ENCODE data around the gene UST.

The UST gene

DNA sequence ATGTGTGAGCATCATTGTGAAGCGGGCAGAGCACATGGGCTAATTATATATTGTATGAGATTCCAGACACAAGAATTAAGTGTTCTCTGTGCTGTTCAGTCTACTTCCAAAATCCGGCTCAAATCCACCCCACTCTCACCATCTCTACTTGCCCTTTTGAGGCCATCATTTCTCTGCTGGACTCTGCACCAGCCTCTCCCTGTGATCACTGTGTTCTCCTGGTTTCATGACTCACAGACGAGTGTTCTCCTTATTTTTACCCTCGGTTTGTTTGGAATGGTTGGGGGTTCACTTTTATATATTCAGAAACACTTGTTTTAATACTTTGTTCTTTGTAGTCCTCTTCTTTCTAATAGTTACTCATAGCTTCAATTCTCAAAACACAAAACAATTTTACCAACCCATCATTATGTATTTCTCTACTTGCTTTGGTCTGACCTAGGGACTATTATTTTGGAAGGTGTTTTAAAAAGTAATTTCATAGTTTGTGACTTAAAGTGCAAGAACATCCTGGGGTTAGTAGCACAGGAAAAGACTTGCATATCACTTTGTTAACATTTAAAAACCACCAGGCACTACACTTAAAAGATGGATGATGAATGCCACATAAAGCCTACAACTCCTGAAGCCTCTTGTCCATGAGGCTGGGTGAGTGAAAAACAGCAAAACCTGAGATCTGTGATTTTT, 82.7 kb downstream of the UST start:
- Histone ChIP-seq H3K4me3 (ENCODE audit: low read length in 2 of 2) (no peak overlapping the region), H3K27me3 (ENCODE audit: control insufficient read depth in 2 of 2, insufficient read depth in 2 of 2, low read length in 2 of 2) (no peaks in the 10 kb centered on the region), H3K36me3 (ENCODE audit: control insufficient read depth in 2 of 2, insufficient read depth in 2 of 2, low read length in 2 of 2) (no peaks in the 10 kb centered on the region), H3K4me1 (ENCODE audit: control insufficient read depth in 2 of 2, insufficient read depth in 2 of 2, low read length in 2 of 2) (no peaks in the 10 kb centered on the region), H3K27ac (ENCODE audit: low read depth in 2 of 2, low read length in 2 of 2) (no peak overlapping the region), H3K9ac (ENCODE audit: low read depth in 1 of 2, low read length in 2 of 2) (no peak overlapping the region), H3K9me3 (ENCODE audit: control insufficient read depth in 2 of 2, low read length in 2 of 2) (no peaks in the 10 kb centered on the region)

DNA sequence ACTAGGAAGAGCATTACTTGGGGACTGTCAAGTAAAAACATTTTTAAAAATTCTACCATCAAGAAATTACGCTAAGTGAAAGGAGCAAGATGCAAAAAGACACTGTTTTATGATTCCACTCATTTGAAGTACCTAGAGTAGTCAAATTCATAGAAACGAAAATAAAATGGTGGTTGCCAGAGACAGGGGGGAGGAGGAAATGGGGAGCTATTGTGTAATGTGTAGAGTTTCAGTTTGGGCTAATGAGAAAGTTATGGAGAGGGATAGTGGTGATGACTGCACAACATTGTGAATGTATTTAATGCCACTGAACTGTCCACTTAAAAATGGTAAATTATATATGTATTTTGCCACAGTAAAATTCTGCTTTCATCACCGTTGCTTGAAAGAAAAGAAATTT, 83.8 kb downstream of the UST start:
- no peaks in the 10 kb centered on the region for H3K9me3 ChIP-seq (ENCODE audit: control insufficient read depth in 2 of 2, low read length in 2 of 2)
- no peaks in the 10 kb centered on the region for H3K36me3 ChIP-seq (ENCODE audit: control insufficient read depth in 2 of 2, insufficient read depth in 2 of 2, low read length in 2 of 2)
- no peaks in the 10 kb centered on the region for H3K4me1 ChIP-seq (ENCODE audit: control insufficient read depth in 2 of 2, insufficient read depth in 2 of 2, low read length in 2 of 2)
- H3K27ac ChIP-seq (ENCODE audit: low read depth in 2 of 2, low read length in 2 of 2), result no peak overlapping the region
- H3K4me3 ChIP-seq (ENCODE audit: low read length in 2 of 2), result no peak overlapping the region
- no peak overlapping the region for H3K9ac ChIP-seq (ENCODE audit: low read depth in 1 of 2, low read length in 2 of 2)
- no peaks in the 10 kb centered on the region for H3K27me3 ChIP-seq (ENCODE audit: control insufficient read depth in 2 of 2, insufficient read depth in 2 of 2, low read length in 2 of 2)

DNA sequence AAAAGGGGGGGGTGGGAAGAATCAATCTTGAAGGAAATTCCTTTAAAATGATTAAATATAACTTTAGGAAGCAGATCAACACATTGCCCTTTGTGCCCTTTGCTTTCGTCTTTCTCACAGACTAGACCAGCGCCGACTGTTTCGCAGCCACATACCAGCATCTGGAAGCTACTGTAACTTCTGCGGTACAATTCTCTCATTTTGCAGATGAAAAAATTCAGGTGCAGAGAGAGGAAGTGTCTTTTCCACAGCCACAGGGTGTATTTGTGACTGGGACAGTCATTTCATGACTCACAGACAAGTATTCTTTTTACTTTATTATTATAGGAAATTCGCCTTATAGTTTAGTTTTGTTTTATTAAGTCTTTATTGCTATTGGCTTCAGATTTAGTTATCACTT, 84.2 kb downstream of the UST start:
- Histone ChIP-seq H3K9ac (ENCODE audit: low read depth in 1 of 2, low read length in 2 of 2) (no peak overlapping the region), H3K27ac (ENCODE audit: low read depth in 2 of 2, low read length in 2 of 2) (no peak overlapping the region), H3K36me3 (ENCODE audit: control insufficient read depth in 2 of 2, insufficient read depth in 2 of 2, low read length in 2 of 2) (no peaks in the 10 kb centered on the region), H3K4me1 (ENCODE audit: control insufficient read depth in 2 of 2, insufficient read depth in 2 of 2, low read length in 2 of 2) (no peaks in the 10 kb centered on the region), H3K4me3 (ENCODE audit: low read length in 2 of 2) (no peak overlapping the region), H3K27me3 (ENCODE audit: control insufficient read depth in 2 of 2, insufficient read depth in 2 of 2, low read length in 2 of 2) (no peaks in the 10 kb centered on the region), H3K9me3 (ENCODE audit: control insufficient read depth in 2 of 2, low read length in 2 of 2) (no peaks in the 10 kb centered on the region)

DNA sequence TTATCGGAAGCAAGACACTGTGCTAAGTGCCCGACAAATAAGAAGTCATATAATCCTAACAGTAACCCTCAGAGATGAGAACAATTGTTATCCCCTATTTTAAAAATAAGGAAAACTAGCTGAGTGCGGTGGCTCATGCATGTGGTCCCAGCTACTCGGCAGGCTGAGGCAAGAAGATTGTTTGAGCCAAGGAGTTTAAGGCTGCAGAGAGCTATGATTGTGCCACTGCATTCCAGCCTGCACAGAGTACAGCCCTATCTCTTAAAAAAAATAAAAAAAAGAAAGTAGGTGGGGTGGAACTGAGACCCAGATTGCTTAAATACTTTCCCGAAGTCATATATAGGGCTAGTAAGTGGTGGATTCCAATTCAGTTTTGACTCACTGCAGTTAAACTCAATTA, 84.7 kb downstream of the UST start:
- no peaks in the 10 kb centered on the region for H3K4me1 ChIP-seq (ENCODE audit: control insufficient read depth in 2 of 2, insufficient read depth in 2 of 2, low read length in 2 of 2)
- H3K27ac ChIP-seq (ENCODE audit: low read depth in 2 of 2, low read length in 2 of 2), result no peak overlapping the region
- no peak overlapping the region for H3K9ac ChIP-seq (ENCODE audit: low read depth in 1 of 2, low read length in 2 of 2)
- H3K27me3 ChIP-seq (ENCODE audit: control insufficient read depth in 2 of 2, insufficient read depth in 2 of 2, low read length in 2 of 2), result no peaks in the 10 kb centered on the region
- H3K4me3 ChIP-seq (ENCODE audit: low read length in 2 of 2), result no peak overlapping the region
- H3K9me3 ChIP-seq (ENCODE audit: control insufficient read depth in 2 of 2, low read length in 2 of 2), result no peaks in the 10 kb centered on the region
- H3K36me3 ChIP-seq (ENCODE audit: control insufficient read depth in 2 of 2, insufficient read depth in 2 of 2, low read length in 2 of 2), result no peaks in the 10 kb centered on the region

DNA sequence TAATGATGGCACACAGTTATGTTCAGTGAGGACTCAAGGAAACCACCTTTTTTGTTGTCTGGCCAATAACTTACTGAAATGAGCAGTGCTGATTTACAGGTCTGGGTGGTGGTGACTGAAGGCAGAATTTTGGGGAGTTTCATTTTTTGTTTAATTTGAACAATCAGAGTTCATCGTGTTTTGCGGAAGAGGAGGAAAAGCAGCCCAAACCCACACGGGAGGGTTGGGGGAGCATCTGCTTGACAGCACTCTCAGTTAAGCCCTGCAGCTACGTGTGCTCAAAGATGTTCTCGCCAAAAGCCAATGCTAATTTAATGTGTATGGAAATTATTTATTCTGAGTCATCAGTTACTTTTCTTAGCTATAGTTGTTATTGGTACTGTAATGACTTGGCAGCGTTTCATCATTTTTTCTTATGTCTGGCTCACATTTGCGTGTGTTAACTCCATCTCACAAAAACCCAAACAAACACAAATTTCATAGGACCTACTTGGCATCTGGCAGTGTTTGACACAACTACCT, 89.2 kb downstream of the UST start:
- Histone ChIP-seq H3K4me3 (ENCODE audit: low read length in 2 of 2) (no peak overlapping the region), H3K36me3 (ENCODE audit: control insufficient read depth in 2 of 2, insufficient read depth in 2 of 2, low read length in 2 of 2) (no peaks in the 10 kb centered on the region), H3K27me3 (ENCODE audit: control insufficient read depth in 2 of 2, insufficient read depth in 2 of 2, low read length in 2 of 2) (no peaks in the 10 kb centered on the region), H3K9ac (ENCODE audit: low read depth in 1 of 2, low read length in 2 of 2) (no peak overlapping the region), H3K4me1 (ENCODE audit: control insufficient read depth in 2 of 2, insufficient read depth in 2 of 2, low read length in 2 of 2) (no peaks in the 10 kb centered on the region), H3K9me3 (ENCODE audit: control insufficient read depth in 2 of 2, low read length in 2 of 2) (no peaks in the 10 kb centered on the region), H3K27ac (ENCODE audit: low read depth in 2 of 2, low read length in 2 of 2) (no peak overlapping the region)

DNA sequence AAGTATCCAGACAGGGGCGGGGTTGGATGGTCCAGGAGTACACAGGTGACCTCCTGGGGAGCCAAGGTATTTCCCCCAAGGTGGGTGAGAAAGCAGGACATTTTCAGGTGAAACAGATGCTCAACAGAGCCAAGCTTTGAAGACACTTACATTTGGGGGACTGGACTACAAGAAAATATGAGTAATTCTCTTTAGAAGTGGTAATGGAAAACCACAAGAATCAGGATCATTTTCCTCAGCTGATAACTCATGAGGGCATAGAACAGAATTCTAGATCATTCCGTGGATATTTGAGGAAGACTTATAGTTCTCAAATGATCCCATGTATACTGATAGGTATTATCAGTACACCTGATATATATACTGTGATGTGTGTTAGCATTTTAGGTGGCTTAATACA, 89.9 kb downstream of the UST start:
- Histone ChIP-seq H3K9ac (ENCODE audit: low read depth in 1 of 2, low read length in 2 of 2) (no peak overlapping the region), H3K4me3 (ENCODE audit: low read length in 2 of 2) (no peak overlapping the region), H3K9me3 (ENCODE audit: control insufficient read depth in 2 of 2, low read length in 2 of 2) (no peaks in the 10 kb centered on the region), H3K27me3 (ENCODE audit: control insufficient read depth in 2 of 2, insufficient read depth in 2 of 2, low read length in 2 of 2) (no peaks in the 10 kb centered on the region), H3K4me1 (ENCODE audit: control insufficient read depth in 2 of 2, insufficient read depth in 2 of 2, low read length in 2 of 2) (no peaks in the 10 kb centered on the region), H3K36me3 (ENCODE audit: control insufficient read depth in 2 of 2, insufficient read depth in 2 of 2, low read length in 2 of 2) (no peaks in the 10 kb centered on the region), H3K27ac (ENCODE audit: low read depth in 2 of 2, low read length in 2 of 2) (no peak overlapping the region)

DNA sequence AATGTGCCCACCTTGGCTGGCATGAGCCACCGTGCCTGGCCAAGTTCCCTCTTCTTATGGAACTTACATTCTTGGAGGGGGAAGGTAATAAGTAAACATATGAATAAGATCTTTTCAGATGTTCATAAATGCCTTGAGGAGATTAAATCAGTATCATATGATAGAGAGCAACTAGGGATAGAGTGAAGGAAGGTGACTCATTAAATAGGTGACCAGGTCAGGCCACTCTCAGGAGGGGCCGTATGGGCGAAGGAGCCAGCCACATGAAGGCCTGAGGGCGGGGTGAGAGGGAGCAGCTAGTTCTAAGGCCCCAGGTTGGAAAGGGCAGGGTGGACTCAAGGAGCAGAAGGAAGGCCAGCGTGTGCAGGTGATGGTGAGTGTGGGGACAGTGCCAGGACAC, 91.1 kb downstream of the UST start:
- H3K4me1 ChIP-seq (ENCODE audit: control insufficient read depth in 2 of 2, insufficient read depth in 2 of 2, low read length in 2 of 2), result no peaks in the 10 kb centered on the region
- H3K9ac ChIP-seq (ENCODE audit: low read depth in 1 of 2, low read length in 2 of 2), result no peak overlapping the region
- no peaks in the 10 kb centered on the region for H3K9me3 ChIP-seq (ENCODE audit: control insufficient read depth in 2 of 2, low read length in 2 of 2)
- no peak overlapping the region for H3K4me3 ChIP-seq (ENCODE audit: low read length in 2 of 2)
- no peak overlapping the region for H3K27ac ChIP-seq (ENCODE audit: low read depth in 2 of 2, low read length in 2 of 2)
- H3K27me3 ChIP-seq (ENCODE audit: control insufficient read depth in 2 of 2, insufficient read depth in 2 of 2, low read length in 2 of 2), result no peaks in the 10 kb centered on the region
- no peaks in the 10 kb centered on the region for H3K36me3 ChIP-seq (ENCODE audit: control insufficient read depth in 2 of 2, insufficient read depth in 2 of 2, low read length in 2 of 2)

DNA sequence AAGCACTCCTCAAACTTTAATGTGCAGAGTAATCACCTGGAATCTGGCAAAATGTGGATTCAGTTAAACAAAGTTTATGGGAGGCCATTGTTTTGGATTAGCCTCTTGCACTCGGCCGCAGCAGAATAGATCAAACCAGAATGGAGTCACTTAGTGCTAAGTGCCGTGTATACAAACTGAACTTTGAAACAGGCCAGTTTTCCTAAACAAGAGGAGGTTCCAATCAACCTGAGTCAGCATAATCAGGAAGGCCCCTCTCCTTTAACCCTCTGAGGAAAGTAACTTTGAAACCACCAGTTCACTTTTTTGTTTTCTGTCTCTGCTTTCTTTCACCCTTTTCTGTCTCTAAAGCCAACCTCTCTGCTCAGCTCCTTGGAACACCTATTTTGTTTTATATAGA, 92.2 kb downstream of the UST start:
- Histone ChIP-seq H3K27me3 (ENCODE audit: control insufficient read depth in 2 of 2, insufficient read depth in 2 of 2, low read length in 2 of 2) (no peaks in the 10 kb centered on the region), H3K27ac (ENCODE audit: low read depth in 2 of 2, low read length in 2 of 2) (no peak overlapping the region), H3K9ac (ENCODE audit: low read depth in 1 of 2, low read length in 2 of 2) (no peak overlapping the region), H3K4me1 (ENCODE audit: control insufficient read depth in 2 of 2, insufficient read depth in 2 of 2, low read length in 2 of 2) (no peaks in the 10 kb centered on the region), H3K4me3 (ENCODE audit: low read length in 2 of 2) (no peak overlapping the region), H3K36me3 (ENCODE audit: control insufficient read depth in 2 of 2, insufficient read depth in 2 of 2, low read length in 2 of 2) (no peaks in the 10 kb centered on the region), H3K9me3 (ENCODE audit: control insufficient read depth in 2 of 2, low read length in 2 of 2) (no peaks in the 10 kb centered on the region)

DNA sequence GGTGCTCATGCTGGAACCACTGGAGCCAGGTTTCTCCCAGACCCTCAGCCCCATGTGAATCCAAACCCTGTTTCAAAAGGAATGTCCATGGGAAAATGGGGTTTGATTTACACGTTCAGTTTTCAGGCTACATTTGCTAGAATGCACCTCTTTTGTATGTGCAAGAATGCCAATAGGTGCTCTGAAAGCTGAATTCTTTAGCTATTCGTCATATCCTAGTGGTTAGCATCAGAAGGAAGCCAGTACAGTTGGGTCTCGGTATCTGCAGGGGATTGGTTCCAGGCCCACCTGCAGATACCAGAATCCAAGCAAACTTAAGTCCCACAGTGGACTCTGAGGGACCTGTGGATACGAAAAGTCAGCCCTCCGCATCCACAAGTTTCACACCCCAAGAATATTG, 93.4 kb downstream of the UST start:
- Histone ChIP-seq H3K9me3 (ENCODE audit: control insufficient read depth in 2 of 2, low read length in 2 of 2) (no peaks in the 10 kb centered on the region), H3K4me1 (ENCODE audit: control insufficient read depth in 2 of 2, insufficient read depth in 2 of 2, low read length in 2 of 2) (no peaks in the 10 kb centered on the region), H3K4me3 (ENCODE audit: low read length in 2 of 2) (no peak overlapping the region), H3K9ac (ENCODE audit: low read depth in 1 of 2, low read length in 2 of 2) (no peak overlapping the region), H3K36me3 (ENCODE audit: control insufficient read depth in 2 of 2, insufficient read depth in 2 of 2, low read length in 2 of 2) (no peaks in the 10 kb centered on the region), H3K27me3 (ENCODE audit: control insufficient read depth in 2 of 2, insufficient read depth in 2 of 2, low read length in 2 of 2) (no peaks in the 10 kb centered on the region), H3K27ac (ENCODE audit: low read depth in 2 of 2, low read length in 2 of 2) (no peak overlapping the region)

DNA sequence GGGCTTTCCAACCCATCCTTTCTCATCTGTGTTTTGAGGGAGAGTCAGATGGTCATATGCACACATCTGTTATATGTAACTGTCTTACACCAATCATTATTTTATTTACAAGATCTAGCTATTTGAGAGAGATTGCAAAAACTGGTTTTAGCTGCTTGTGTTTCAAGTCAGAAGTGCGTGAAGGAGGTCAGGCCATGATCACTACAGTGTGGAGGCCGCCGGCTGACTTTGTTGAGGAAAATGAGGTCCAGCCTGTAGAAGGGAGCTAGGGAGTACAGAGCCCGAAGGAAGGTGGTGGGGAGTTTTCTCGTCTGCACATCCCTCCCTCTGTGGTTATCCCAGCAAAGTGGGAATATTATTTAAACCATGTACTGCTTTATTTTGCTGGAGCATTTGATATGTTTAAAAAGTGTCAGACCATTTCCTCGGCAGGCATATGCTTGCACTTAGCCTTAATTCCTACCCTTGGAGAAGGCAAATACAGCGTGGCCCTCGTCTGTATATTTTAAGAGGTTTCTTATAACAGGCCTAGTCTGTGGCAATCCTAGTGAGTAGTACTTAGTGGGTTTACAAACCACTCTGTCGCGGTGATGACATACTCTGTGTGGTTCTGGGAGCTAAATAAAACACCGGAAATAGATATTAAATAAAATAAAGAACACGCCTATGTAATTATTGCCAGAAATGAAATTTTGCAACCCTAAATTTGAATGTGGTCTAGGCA, 95.6 kb downstream of the UST start:
- Histone ChIP-seq H3K27me3 (ENCODE audit: control insufficient read depth in 2 of 2, insufficient read depth in 2 of 2, low read length in 2 of 2) (no peaks in the 10 kb centered on the region), H3K9ac (ENCODE audit: low read depth in 1 of 2, low read length in 2 of 2) (no peak overlapping the region), H3K4me1 (ENCODE audit: control insufficient read depth in 2 of 2, insufficient read depth in 2 of 2, low read length in 2 of 2) (no peaks in the 10 kb centered on the region), H3K27ac (ENCODE audit: low read depth in 2 of 2, low read length in 2 of 2) (no peak overlapping the region), H3K4me3 (ENCODE audit: low read length in 2 of 2) (no peak overlapping the region), H3K9me3 (ENCODE audit: control insufficient read depth in 2 of 2, low read length in 2 of 2) (no peaks in the 10 kb centered on the region), H3K36me3 (ENCODE audit: control insufficient read depth in 2 of 2, insufficient read depth in 2 of 2, low read length in 2 of 2) (no peaks in the 10 kb centered on the region)

Data from mucosa of rectum (tissue), 2 donors.